ENCODE data around the gene CD300LG. TPM values are rescaled to one million over a fixed set of nuclear protein-coding genes. Genes with fewer than 3 reads are reported as not detected.
A peak's percentile ranks its signal among the peaks of the same experiment; 100 is the strongest.

CD300LG gene
- total and polyA plus RNA-seq, 7 donors: 5.4 to 21.7 (median 10.9) TPM

GRCh38 chr17:43900858-43901754 is 54.1 kb downstream of the CD300LG start:
- Histone ChIP-seq H3K27me3 (ENCODE audit: insufficient read depth in 3 of 3, low read length in 2 of 3) (peaks cover 0 to 32% (median under 1%) of the 10 kb centered on the region in 3 donors), H3K4me3 (peak overlapping the region; percentile 65), H3K4me1 (peaks cover 9% of the 10 kb centered on the region), H3K36me3 (ENCODE audit: insufficient read depth in 1 of 2, low read depth in 1 of 2) (no peaks in the 10 kb centered on the region), H3K9me3 (no peaks in the 10 kb centered on the region), H3K27ac (no peak overlapping the region)
- intact Hi-C loops (cut with DNase I): no loop called here
- no peak for TF ChIP-seq CTCF (IDR thresholded peaks at IDR 0.05)
- ATAC-seq (no peak), DNase-seq (no peak)
- WGBS, 3 donors: 38 to 44% (median 39%) methylated on average over 12 to 13 of the region's 13 CpGs

- no peak for DNase-seq
- Histone ChIP-seq H3K27me3 (ENCODE audit: insufficient read depth in 3 of 3, low read length in 2 of 3) (peaks cover 0 to 35% (median 2%) of the 10 kb centered on the region in 3 donors), H3K9me3 (no peaks in the 10 kb centered on the region), H3K4me1 (peaks cover 18% of the 10 kb centered on the region), H3K4me3 (no peak overlapping the region), H3K36me3 (ENCODE audit: insufficient read depth in 1 of 2, low read depth in 1 of 2) (no peaks in the 10 kb centered on the region), H3K27ac (no peak overlapping the region)
- no peak for TF ChIP-seq CTCF (IDR thresholded peaks at IDR 0.05)
- intact Hi-C loops (cut with DNase I): no loop called here
- ATAC-seq: no peak
- 67 to 76% (median 75%) methylated on average over 7 of the region's 7 CpGs for WGBS, 3 donors
These were observed 55.0 kb downstream of the CD300LG start for GRCh38 chr17:43901861-43902589.

- 38 to 49% (median 40%) methylated on average over 3 of the region's 3 CpGs for WGBS, 3 donors
- no peak for DNase-seq
- intact Hi-C loops (cut with DNase I): no loop called here
- Histone ChIP-seq H3K27ac (no peak overlapping the region), H3K4me3 (peak overlapping the region; percentile 68), H3K4me1 (peaks cover 19% of the 10 kb centered on the region), H3K9me3 (no peaks in the 10 kb centered on the region), H3K36me3 (ENCODE audit: insufficient read depth in 1 of 2, low read depth in 1 of 2) (no peaks in the 10 kb centered on the region), H3K27me3 (ENCODE audit: insufficient read depth in 3 of 3, low read length in 2 of 3) (peaks cover 0 to 55% (median 5%) of the 10 kb centered on the region in 3 donors)
- no peak for ATAC-seq
- no peak for TF ChIP-seq CTCF (IDR thresholded peaks at IDR 0.05)
These were observed 58.5 kb downstream of the CD300LG start for GRCh38 chr17:43905400-43905984.

- Histone ChIP-seq H3K4me3 (peak overlapping the region; percentile 68), H3K4me1 (peaks cover 15% of the 10 kb centered on the region), H3K27me3 (ENCODE audit: insufficient read depth in 3 of 3, low read length in 2 of 3) (peaks cover 0 to 55% (median 5%) of the 10 kb centered on the region in 3 donors), H3K36me3 (ENCODE audit: insufficient read depth in 1 of 2, low read depth in 1 of 2) (no peaks in the 10 kb centered on the region), H3K9me3 (no peaks in the 10 kb centered on the region), H3K27ac (no peak overlapping the region)
- ATAC-seq (peak; percentile 43 to 77 (median 51)), DNase-seq (peak; percentile 76 to 81)
- 3 to 4% (median 4%) methylated on average over 35 to 37 of the region's 37 CpGs for WGBS, 3 donors
- no peak for TF ChIP-seq CTCF (IDR thresholded peaks at IDR 0.05)
- intact Hi-C loops (cut with DNase I): no loop called here
These were observed 59.2 kb downstream of the CD300LG start for GRCh38 chr17:43905985-43906852.

Measured in psoas muscle (tissue), 8 donors.